ENCODE measurements around the gene PNMA5.
A peak's percentile ranks its signal among the peaks of the same experiment; 100 is the strongest.

The PNMA5 gene

DNA sequence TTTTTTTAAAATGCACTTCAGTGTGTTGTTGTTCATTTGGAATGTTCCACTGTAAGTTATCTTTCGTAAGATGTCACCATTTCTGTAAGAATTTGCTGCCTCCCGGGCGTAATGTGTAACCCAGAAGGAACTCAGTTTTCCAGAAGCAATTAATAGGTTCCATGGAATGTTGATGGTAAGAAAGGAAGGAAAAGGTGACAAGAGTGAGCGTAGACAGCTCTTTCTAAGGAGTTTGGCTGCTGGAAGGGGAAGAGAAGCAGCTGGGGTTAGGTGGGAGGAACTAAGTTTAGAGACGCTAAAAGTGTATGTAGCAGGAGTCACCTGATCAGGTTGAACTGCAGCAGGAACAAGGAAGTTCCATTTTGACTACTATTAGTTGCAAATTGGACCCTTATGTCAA is 35.9 kb downstream of the PNMA5 start:
- DNase-seq, result no peak

DNA sequence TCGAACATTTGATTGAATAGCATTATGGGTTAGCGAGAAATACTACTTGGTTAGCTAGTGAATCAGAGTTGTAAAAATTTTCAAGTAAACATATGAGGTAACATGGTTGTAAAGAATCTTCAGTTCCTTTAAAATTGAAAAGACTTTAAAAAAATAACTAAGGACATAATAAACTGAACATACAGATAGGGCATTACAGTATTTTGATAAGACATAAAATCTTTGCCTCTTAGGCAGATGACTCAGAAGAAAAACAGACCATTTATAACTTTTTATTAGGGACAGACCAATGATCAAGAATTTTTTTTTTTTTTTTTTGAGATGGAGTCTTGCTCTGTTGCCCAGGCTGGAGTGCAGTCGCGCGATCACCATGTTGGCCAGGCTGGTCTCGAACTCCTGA is 43.1 kb downstream of the PNMA5 start:
- DNase-seq, result no peak

DNA sequence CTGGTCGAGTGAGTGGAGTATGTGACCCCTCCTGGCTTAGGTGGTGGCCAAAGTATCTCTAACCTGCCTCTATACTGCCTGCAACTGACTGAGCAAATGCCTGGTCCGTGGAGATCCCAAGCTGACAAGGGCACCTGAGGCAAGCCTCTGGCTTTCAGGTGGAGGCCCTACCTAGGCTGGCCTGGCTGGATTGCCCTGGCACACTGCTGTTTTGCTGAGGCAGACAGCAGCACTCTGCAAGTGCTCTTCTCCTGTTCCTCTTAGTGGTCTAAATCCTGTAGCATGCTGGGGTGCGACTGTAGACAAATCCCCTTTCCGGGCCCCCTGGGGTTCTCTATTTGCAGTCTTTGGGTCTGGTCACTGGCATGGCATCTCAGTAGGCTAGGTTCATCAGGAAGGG is 44.8 kb downstream of the PNMA5 start:
- no peak for DNase-seq

DNA sequence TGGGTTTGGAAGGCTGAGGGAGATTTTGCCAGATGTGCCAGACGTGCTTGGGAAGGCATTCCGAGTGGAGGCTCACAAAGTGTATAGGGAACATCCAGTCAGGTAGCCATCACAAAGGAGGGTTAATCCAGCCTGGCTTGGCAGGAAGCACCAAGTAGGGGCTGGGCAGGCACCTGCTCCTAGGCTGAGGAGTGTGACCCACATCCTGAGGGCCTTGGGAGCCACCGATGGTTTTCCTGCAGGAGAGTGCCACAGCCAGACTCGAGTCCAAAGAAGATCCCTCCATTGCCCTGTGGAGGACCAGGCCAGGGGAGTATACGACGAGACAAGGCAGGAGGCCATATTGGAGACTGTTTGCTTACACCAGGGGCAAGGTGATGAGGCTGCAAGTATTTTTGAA is 47.2 kb downstream of the PNMA5 start:
- DNase-seq, result no peak

DNA sequence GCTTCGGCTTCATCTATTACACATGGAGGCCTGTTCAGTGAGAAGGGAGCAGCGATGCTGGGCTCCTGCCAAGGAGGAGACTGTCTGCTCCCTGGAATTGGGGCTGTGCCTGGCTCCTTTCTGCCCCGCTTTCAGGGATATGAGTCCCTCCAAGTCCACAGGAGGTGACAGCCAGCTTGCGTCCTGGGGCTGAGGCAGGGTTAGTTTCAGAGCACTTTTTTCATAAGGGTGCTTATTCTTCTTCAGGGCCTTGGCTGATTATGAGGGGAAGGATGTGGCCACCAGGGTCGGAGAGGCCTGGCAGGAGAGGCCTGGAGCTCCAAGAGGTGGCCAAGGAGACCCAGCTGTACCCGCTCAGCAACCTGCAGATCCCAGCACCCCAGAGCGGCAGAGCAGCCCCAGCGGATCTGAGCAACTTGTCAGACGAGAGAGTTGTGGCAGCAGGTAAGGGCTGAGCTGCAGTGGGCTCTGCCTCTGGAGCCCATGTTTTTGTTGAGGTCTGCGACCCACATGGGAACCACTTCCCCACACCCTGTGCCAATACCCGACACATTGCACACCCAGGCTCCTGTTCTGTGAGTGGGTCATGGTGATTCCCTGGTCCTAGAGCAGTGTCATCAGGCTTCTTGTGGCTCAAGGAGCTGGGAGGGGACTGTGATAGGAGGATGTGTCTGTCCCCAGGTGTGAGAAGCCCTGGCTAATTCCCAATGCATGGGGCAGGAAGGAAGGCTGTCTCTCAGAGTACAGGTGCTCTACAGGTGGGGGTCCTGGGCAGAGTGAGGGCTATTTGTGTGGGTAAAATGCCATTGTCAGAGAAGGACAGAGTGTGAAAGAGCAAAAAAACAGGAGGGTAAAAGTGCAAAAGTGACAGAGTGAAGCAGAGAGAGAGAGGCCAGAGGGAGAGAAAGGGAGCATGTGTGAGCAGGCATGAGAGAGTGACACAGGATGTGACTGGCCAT is 48.6 kb downstream of the PNMA5 start:
- no peak for DNase-seq

DNA sequence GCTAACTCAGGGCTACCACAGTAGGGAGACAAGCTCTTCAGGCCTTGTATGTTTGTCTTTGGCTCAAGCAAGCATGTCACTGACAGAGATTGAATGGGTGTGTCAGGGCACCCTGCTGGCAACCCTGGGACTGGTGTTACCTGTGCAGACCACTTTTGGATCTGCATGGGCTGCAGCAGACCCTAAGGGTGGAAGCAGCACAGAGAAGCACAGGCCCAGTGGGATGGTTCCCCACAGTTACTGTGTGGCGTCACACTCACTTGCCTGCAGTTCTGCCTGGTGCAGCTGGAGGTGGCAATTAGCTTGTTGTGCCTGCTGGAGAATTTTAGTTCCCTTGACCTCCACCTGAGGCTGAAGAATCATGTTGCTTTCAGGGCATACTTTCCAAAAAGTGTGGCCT is 50.1 kb downstream of the PNMA5 start:
- no peak for DNase-seq

DNA sequence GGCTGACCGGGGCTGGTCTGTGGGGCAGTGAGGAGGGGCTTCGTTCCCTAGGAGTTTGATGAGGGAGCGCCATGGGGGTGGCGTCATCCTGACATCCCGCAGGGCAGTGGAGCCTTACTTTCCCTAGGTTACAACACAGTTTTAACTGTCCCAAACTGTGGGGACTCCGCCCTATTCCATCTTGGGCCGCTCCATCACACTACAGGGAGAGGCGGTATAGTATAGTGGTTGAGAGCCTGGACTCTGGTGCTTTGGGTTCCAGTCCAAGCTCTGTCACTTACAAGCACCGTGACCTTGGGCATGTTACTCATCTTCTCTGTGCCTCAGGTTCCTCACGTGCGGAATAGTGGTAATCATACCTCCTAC is 51.9 kb downstream of the PNMA5 start:
- DNase-seq, result no peak

DNA sequence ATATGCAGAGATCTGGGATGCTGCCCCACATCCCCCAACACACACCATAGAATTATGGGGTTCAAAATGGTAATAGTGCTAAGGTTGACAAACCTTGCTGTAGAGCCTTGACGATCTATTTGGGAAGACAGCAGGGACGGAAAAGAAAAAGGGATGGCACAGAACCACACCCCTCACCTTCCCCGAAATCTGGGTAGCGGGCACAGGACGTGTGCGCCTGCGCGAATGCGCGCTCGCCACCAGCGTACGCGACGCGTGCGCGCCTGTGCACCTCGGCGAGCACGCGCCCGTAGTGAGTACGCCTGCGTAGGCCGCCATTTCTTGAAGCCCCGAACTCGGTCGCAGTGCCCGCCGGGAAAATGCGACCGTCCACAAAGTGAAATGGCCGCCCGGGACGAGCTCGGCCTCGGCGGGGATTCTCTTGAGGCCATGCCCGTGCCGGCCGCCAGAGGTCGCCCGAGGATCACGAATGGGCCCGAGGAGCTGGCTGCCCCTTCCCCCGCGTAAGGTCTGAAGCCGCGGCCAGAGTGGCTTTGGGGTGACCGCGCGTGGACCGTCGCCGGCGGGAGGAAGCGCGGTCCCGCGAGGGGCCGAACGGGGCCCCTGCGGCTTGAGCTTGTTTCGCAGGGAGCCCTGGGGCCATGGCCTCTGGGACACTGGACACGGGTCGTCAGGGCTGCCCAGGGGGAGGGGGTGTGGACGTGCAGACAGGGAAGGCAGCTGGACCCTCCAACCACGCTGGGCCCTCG is 52.4 kb downstream of the PNMA5 start:
- peak; percentile 95 for DNase-seq
